ENCODE measurements around the gene TPI1.

TPI1 gene

GRCh38 chr12:6867413-6868210, at the start of gene TPI1:
TSS of gene TPI1 (plus strand) at chr12:6867531. CDS start at chr12:6867567, 36 bp downstream.
- DNase-seq (ENCODE audit: low read depth), result peak; percentile 84

- DNase-seq (ENCODE audit: low read depth), result no peak
These were observed 49.6 kb upstream of the TPI1 start for GRCh38 chr12:6817662-6818157.

- no peak for DNase-seq (ENCODE audit: low read depth)
These were observed 49.1 kb upstream of the TPI1 start for GRCh38 chr12:6818222-6818621.

GRCh38 chr12:6818645-6819044, 48.7 kb upstream of the TPI1 start:
- no peak for DNase-seq (ENCODE audit: low read depth)

GRCh38 chr12:6819106-6820030, 48.0 kb upstream of the TPI1 start:
- no peak for DNase-seq (ENCODE audit: low read depth)

GRCh38 chr12:6820166-6820565, 47.2 kb upstream of the TPI1 start:
- DNase-seq (ENCODE audit: low read depth), result no peak

- peak; percentile 72 for DNase-seq (ENCODE audit: low read depth)
These were observed 45.5 kb upstream of the TPI1 start, which contains the start of gene GPR162 for GRCh38 chr12:6821591-6822425. TSS of gene GPR162 (plus strand) at chr12:6821821. CDS start at chr12:6823899, 2,078 bp downstream.

GRCh38 chr12:6822426-6823135, 44.8 kb upstream of the TPI1 start:
- DNase-seq (ENCODE audit: low read depth), result no peak

GRCh38 chr12:6823182-6824084, 43.9 kb upstream of the TPI1 start:
- peak; percentile 33 for DNase-seq (ENCODE audit: low read depth)

GRCh38 chr12:6824085-6824775, 43.1 kb upstream of the TPI1 start:
- DNase-seq (ENCODE audit: low read depth), result no peak

GRCh38 chr12:6824901-6825381, 42.4 kb upstream of the TPI1 start:
- peak; percentile 69 for DNase-seq (ENCODE audit: low read depth)

GRCh38 chr12:6825398-6826124, 41.8 kb upstream of the TPI1 start:
- peak; percentile 91 for DNase-seq (ENCODE audit: low read depth)

- no peak for DNase-seq (ENCODE audit: low read depth)
These were observed 41.1 kb upstream of the TPI1 start for GRCh38 chr12:6826125-6826733.

GRCh38 chr12:6826734-6827436, 40.4 kb upstream of the TPI1 start:
- no peak for DNase-seq (ENCODE audit: low read depth)

- DNase-seq (ENCODE audit: low read depth), result peak; percentile 87
These were observed 39.9 kb upstream of the TPI1 start for GRCh38 chr12:6827437-6827911.

GRCh38 chr12:6827982-6828780, 39.1 kb upstream of the TPI1 start, which contains the start of gene P3H3:
TSS of gene P3H3 (plus strand) at chr12:6828407. CDS start at chr12:6828441, 34 bp downstream.
- DNase-seq (ENCODE audit: low read depth), result peak; percentile 67

Data from EH (cell line).